Upper lobe of left lung (tissue), 4 donors: Measurements from ENCODE around the gene RRP7A.

Source experiments
- POLR2A ChIP-seq, 4 donors: fragments of 450-650 bp; IDR thresholded peaks; one replicate each; pipeline ENCODE4 v1.5.1; 2016 to 2017; ENCODE audit warnings: antibody characterized with exemption in 4 of 4, mild to moderate bottlenecking in 2 of 4
- POLR2AphosphoS5 ChIP-seq, 2 donors: sonication (generic); formaldehyde crosslinking; IDR thresholded peaks; one replicate each; pipeline ENCODE4 v1.5.1; 2017; ENCODE audit warnings: antibody characterized with exemption in 2 of 2
- TF ChIP-seq, protein P1 (sequence below), 6 experiments: fragments of 450-650 bp in 4 of 6; fragments of 200-600 bp in 2 of 6; sonication (generic) in 2 of 6; IDR thresholded peaks; one replicate each; pipeline ENCODE4 v1.5.1; 2016 to 2019; ENCODE audit warnings: antibody characterized with exemption in 6 of 6

DNA sequence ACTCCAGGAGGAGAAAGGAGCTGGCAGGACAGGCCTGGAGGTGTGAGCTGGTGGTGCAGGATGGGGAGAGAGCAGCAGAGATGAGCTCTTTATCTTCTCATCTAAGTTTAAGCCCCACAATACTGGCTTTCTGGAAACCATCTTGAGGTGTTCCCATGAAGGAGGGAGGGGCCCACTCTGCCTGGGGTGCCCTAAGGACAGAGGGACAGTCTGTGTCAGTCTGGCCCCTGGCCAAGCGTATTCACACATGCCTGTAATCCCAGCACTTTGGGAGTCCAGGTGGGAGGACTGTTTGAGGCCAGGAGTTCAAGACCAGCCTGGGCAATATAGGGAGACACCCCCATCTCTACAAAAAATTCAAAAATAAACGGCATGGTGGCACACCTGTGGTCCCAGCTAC is 43.1 kb upstream of the RRP7A start:
- TF ChIP-seq, protein P1, sequence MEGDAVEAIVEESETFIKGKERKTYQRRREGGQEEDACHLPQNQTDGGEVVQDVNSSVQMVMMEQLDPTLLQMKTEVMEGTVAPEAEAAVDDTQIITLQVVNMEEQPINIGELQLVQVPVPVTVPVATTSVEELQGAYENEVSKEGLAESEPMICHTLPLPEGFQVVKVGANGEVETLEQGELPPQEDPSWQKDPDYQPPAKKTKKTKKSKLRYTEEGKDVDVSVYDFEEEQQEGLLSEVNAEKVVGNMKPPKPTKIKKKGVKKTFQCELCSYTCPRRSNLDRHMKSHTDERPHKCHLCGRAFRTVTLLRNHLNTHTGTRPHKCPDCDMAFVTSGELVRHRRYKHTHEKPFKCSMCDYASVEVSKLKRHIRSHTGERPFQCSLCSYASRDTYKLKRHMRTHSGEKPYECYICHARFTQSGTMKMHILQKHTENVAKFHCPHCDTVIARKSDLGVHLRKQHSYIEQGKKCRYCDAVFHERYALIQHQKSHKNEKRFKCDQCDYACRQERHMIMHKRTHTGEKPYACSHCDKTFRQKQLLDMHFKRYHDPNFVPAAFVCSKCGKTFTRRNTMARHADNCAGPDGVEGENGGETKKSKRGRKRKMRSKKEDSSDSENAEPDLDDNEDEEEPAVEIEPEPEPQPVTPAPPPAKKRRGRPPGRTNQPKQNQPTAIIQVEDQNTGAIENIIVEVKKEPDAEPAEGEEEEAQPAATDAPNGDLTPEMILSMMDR (IDR thresholded peaks at IDR 0.05) = no peak
- TF ChIP-seq POLR2A (IDR thresholded peaks at IDR 0.05) (no peak), POLR2AphosphoS5 (IDR thresholded peaks at IDR 0.05) (no peak)
